B cell (primary cell): ENCODE results near the gene TRIO. TPM values are rescaled to one million over a fixed set of nuclear protein-coding genes. Genes with fewer than 3 reads are reported as not detected.

Experiments used
- ATAC-seq: fragments of 200-7000 bp; cut with Tn5 transposase; one replicate; pipeline ENCODE4 v1.10.0; 2021; ENCODE audit warnings: low read depth, mild to moderate bottlenecking, moderate number of reproducible peaks, moderate library complexity
- CTCF ChIA-PET: fragments of 350-600 bp; sonication (Branson Sonifier 250); formaldehyde crosslinking; loops from one replicate; lab custom pipeline; 2021; ENCODE audit warnings: antibody characterized with exemption, inconsistent platforms; lab: Charles Lee
- POLR2A ChIA-PET: fragments of 350-600 bp; sonication (Branson Sonifier 250); formaldehyde crosslinking; loops from one replicate; lab custom pipeline; 2021; ENCODE audit warnings: antibody characterized with exemption; lab: Charles Lee
- DNase-seq: peaks from one replicate; pipeline ENCODE4 v3.0.0; 2013
- H2AFZ ChIP-seq: 2 replicates; pipeline ENCODE4 v1.6.1; 2012; ENCODE audit warnings: mild to moderate bottlenecking, low read depth, low read length; ENCODE audit not compliant: insufficient read depth, poor library complexity, severe bottlenecking
- H3K27ac ChIP-seq, 2 donors: 1 replicate in 1 of 2; 2 replicates in 1 of 2; pipeline ENCODE4 v1.5.1; 2012 to 2013; ENCODE audit warnings: low read length in 2 of 2, mild to moderate bottlenecking in 2 of 2, moderate library complexity in 1 of 2
- H3K27me3 ChIP-seq, 4 experiments: fragments of 200-600 bp in 1 of 4; sonication (generic) in 1 of 4; replicated peaks in 1 of 4; 1 replicate in 2 of 4; 2 replicates in 2 of 4; pipeline versions ENCODE4 v1.6.1 to v1.7.0; 2013 to 2016; ENCODE audit warnings: low read length in 3 of 4, mild to moderate bottlenecking in 2 of 4, mixed read lengths in 1 of 4, moderate library complexity in 1 of 4; ENCODE audit not compliant: insufficient read depth in 4 of 4, control insufficient read depth in 3 of 4; ENCODE audit errors: control extremely low read depth in 1 of 4
- H3K36me3 ChIP-seq, 2 experiments: replicated peaks in 1 of 2; 1 replicate in 1 of 2; 2 replicates in 1 of 2; pipeline versions ENCODE4 v1.6.1 to v1.7.1; 2013; ENCODE audit warnings: low read length in 1 of 2; ENCODE audit not compliant: insufficient read depth in 2 of 2, control insufficient read depth in 1 of 2; ENCODE audit errors: control extremely low read depth in 1 of 2, extremely low read depth in 1 of 2
- H3K4me1 ChIP-seq, 2 donors: fragments of 200-600 bp in 1 of 2; sonication (generic) in 1 of 2; 1 replicate in 1 of 2; 2 replicates in 1 of 2; pipeline versions ENCODE4 v1.5.1 to v1.6.1; 2013 to 2017; ENCODE audit warnings: low read length in 2 of 2; ENCODE audit not compliant: control insufficient read depth in 2 of 2, insufficient read depth in 2 of 2
- H3K4me2 ChIP-seq: replicated peaks from 2 replicates; pipeline ENCODE3; 2012; ENCODE audit warnings: mild to moderate bottlenecking, low read depth, low read length; ENCODE audit not compliant: poor library complexity, severe bottlenecking
- H3K4me3 ChIP-seq, 5 experiments: fragments of 200-600 bp in 1 of 5; sonication (generic) in 1 of 5; 1 replicate in 3 of 5; 2 replicates in 2 of 5; pipeline versions ENCODE4 v1.5.1 to v1.7.0; 2011 to 2016; ENCODE audit warnings: low read length in 4 of 5, mild to moderate bottlenecking in 4 of 5, low read depth in 2 of 5, control low read depth in 1 of 5, moderate library complexity in 1 of 5; ENCODE audit not compliant: insufficient read depth in 1 of 5; ENCODE audit errors: control extremely low read depth in 1 of 5, extremely low read depth in 1 of 5
- H3K79me2 ChIP-seq: fragments of 200-600 bp; sonication (generic); one replicate; pipeline ENCODE4 v1.6.0; 2016; ENCODE audit warnings: low read length; ENCODE audit not compliant: control insufficient read depth, insufficient read depth
- H3K9ac ChIP-seq: fragments of 200-600 bp; sonication (generic); 2 replicates; pipeline ENCODE4 v1.6.1; 2017; ENCODE audit warnings: mild to moderate bottlenecking, low read length, moderate library complexity
- H3K9me3 ChIP-seq, 3 donors: one replicate each; pipeline versions ENCODE4 v1.6.1 to v1.7.1; 2013; ENCODE audit warnings: low read length in 2 of 3; ENCODE audit not compliant: control insufficient read depth in 2 of 3, insufficient read depth in 1 of 3; ENCODE audit errors: control extremely low read depth in 1 of 3
- H4K20me1 ChIP-seq: 2 replicates; pipeline ENCODE4 v1.6.0; 2012; ENCODE audit warnings: mild to moderate bottlenecking, low read length; ENCODE audit not compliant: insufficient read depth, control insufficient read depth, poor library complexity, severe bottlenecking
- H3K27ac Mint-ChIP-seq: one replicate; pipeline ENCODE4 v1.8.0; 2021; ENCODE audit warnings: mixed read lengths
- H3K27me3 Mint-ChIP-seq: one replicate; pipeline ENCODE4 v1.8.0; 2021; ENCODE audit warnings: mixed read lengths
- H3K4me1 Mint-ChIP-seq: one replicate; pipeline ENCODE4 v1.8.0; 2021; ENCODE audit warnings: mixed read lengths
- H3K4me3 Mint-ChIP-seq: one replicate; pipeline ENCODE4 v1.8.0; 2021; ENCODE audit warnings: mixed read lengths
- H3K9me3 Mint-ChIP-seq: one replicate; pipeline ENCODE4 v1.8.0; 2022; ENCODE audit warnings: mixed read lengths; ENCODE audit not compliant: insufficient read depth
- EZH2 ChIP-seq: IDR thresholded peaks from 2 replicates; pipeline ENCODE4 v1.6.1; 2012; ENCODE audit warnings: borderline replicate concordance, low read depth, mild to moderate bottlenecking, moderate library complexity, low read length; ENCODE audit not compliant: insufficient read depth, poor library complexity, severe bottlenecking
- WGBS: methylation state at CpG from one replicate; pipeline ENCODE4 v1.1.5; 2013; ENCODE audit warnings: missing lambda C conversion rate; ENCODE audit not compliant: insufficient coverage; 5-methylcytosine and 5-hydroxymethylcytosine counted together
- intact Hi-C: fragments of 100-400 bp; cut with micrococcal nuclease; formaldehyde crosslinking; loops from one replicate; pipeline ENCODE4 v1.10.0; 2022
- polyA plus RNA-seq: library from polyadenylated mRNA; depleted of rRNA; stranded (reverse); fragments of >200 nt; gene quantifications from 2 replicates; pipeline ENCODE4 v1.2.3, GENCODE V29; 2012
- total RNA-seq, 2 donors: library from RNA; stranded (reverse); fragments of 120-200 nt in 1 of 2; gene quantifications; 1 replicate in 1 of 2; 2 replicates in 1 of 2; pipeline versions ENCODE4 v1.2.3 to v1.2.4, GENCODE V29; 2013 to 2022
- TF ChIP-seq, protein P1 (sequence below): fragments of 200-600 bp; IDR thresholded peaks from one replicate; pipeline ENCODE4 v1.8.0; 2022; ENCODE audit warnings: antibody characterized with exemption, mild to moderate bottlenecking

Gene TRIO
- total and polyA plus RNA-seq, 2 donors (not counting 1 experiment from before 2014, with no cell fraction given), result 90.5 to 479 TPM

DNA sequence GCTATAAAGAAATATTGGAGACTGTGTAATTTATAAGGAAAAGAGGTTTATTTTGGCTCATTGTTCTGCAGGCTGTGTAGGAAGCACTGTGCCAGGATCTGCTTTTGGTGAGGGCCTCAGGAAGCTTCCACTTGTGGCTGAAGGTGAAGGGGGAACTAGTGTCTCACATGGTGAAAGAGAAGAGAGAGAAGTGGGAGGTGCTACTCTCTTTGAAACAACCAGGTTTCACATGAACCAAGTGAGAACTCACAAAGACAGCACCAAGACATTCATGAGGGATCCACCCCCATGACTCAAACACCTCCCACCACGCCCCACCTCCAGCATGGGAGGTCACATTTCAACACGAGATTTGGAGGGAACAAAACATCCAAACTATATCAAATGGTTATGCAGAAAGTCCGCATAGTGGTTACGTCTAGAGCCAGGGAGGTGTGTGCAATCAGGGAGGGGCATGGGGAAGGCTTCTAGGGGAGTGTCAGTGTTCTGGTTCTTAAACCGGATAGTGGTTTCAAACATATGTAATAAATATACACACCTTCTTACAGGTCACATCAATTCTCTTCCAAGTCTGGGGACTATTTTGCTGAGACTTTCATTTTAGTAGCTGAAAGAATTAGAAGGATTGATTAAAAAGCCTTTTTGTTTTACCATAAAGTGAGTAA lies 113.0 kb downstream of the TRIO start:
- Histone ChIP-seq H3K9me3 (peaks cover 5 to 21% (median 12%) of the 10 kb centered on the region in 3 donors), H3K9ac (no peak overlapping the region), H3K4me2 (no peak overlapping the region), H4K20me1 (peaks cover 65% of the 10 kb centered on the region), H3K79me2 (peaks cover 91% of the 10 kb centered on the region), H3K4me3 (no peak overlapping the region), H3K27ac (no peak overlapping the region), H3K27me3 (no peaks in the 10 kb centered on the region), H2AFZ (no peak overlapping the region), H3K36me3 (peaks cover 0 to 3% of the 10 kb centered on the region in 2 experiments), H3K4me1 (peaks cover 27 to 42% of the 10 kb centered on the region in 2 donors)
- ATAC-seq (no peak), DNase-seq (no peak)
- H3K4me1 Mint-ChIP-seq, result peaks cover 76% of the 10 kb centered on the region
- intact Hi-C loops, result no loop called here
- TF ChIP-seq, protein P1, sequence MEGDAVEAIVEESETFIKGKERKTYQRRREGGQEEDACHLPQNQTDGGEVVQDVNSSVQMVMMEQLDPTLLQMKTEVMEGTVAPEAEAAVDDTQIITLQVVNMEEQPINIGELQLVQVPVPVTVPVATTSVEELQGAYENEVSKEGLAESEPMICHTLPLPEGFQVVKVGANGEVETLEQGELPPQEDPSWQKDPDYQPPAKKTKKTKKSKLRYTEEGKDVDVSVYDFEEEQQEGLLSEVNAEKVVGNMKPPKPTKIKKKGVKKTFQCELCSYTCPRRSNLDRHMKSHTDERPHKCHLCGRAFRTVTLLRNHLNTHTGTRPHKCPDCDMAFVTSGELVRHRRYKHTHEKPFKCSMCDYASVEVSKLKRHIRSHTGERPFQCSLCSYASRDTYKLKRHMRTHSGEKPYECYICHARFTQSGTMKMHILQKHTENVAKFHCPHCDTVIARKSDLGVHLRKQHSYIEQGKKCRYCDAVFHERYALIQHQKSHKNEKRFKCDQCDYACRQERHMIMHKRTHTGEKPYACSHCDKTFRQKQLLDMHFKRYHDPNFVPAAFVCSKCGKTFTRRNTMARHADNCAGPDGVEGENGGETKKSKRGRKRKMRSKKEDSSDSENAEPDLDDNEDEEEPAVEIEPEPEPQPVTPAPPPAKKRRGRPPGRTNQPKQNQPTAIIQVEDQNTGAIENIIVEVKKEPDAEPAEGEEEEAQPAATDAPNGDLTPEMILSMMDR, result no peak
- TF ChIP-seq EZH2, result no peak
- H3K27me3 Mint-ChIP-seq, result no peaks in the 10 kb centered on the region
- peaks cover 2% of the 10 kb centered on the region for H3K9me3 Mint-ChIP-seq
- CTCF ChIA-PET, result interaction anchor here (1.0 to 2.4 kb wide), 3 partner anchors 8 to 148 kb away, joined by 3 to 6 read pairs (median 6); no protein-coding TSS in a partner anchor
- WGBS, result no CpG with 5 or more reads among the region's 5 CpGs
- POLR2A ChIA-PET, result no interaction called here
- no peak overlapping the region for H3K4me3 Mint-ChIP-seq
- H3K27ac Mint-ChIP-seq, result no peak overlapping the region

DNA sequence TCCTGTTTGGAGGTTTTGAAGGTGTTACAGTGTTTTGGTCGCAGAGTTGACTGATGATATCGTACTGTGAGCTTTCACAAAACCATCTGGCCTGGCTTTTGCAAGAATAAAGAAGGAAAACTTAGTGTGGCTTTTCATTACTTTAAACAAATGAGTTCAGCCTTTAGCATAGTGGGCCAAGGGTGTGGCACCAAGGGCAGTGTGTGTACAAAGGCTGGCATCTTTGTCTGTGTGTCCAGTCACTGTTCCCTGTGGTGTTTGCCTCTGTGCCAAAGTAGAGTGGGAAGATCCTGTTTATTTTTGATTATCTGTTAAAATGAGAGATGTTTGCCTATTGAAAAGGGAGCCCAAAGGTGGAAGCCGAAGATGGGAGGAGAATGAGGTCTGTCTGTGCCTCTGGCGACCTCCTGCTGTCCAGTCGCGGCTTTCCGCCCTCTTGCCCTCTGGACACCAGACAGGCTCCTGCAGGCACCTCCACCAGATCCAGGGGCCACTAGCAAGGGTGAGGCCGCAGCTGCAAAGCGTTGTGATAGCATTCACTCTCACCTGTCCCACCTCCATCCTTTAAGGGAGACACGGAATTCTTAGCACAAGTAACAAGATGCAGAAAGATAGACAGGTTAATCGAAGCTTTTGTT lies 113.7 kb downstream of the TRIO start:
- DNase-seq (no peak), ATAC-seq (no peak)
- Histone ChIP-seq H3K27ac (no peak overlapping the region), H4K20me1 (peaks cover 62% of the 10 kb centered on the region), H3K9me3 (peaks cover 5 to 21% (median 12%) of the 10 kb centered on the region in 3 donors), H3K4me2 (no peak overlapping the region), H3K36me3 (peaks cover 0 to 3% of the 10 kb centered on the region in 2 experiments), H3K4me3 (no peak overlapping the region), H3K4me1 (peaks cover 25 to 37% of the 10 kb centered on the region in 2 donors), H3K27me3 (no peaks in the 10 kb centered on the region), H3K79me2 (peaks cover 90% of the 10 kb centered on the region), H3K9ac (no peak overlapping the region), H2AFZ (no peak overlapping the region)
- Mint-ChIP-seq H3K27me3 (no peaks in the 10 kb centered on the region), H3K4me3 (no peak overlapping the region), H3K9me3 (peaks cover 2% of the 10 kb centered on the region), H3K27ac (peak overlapping the region; percentile 46), H3K4me1 (peaks cover 74% of the 10 kb centered on the region)
- intact Hi-C loops, result no loop called here
- no peak for TF ChIP-seq EZH2
- TF ChIP-seq, protein P1, result no peak
- 91% methylated on average over 7 of the region's 11 CpGs for WGBS
- POLR2A ChIA-PET, result no interaction called here
- CTCF ChIA-PET, result interaction anchor here (1.0 to 2.4 kb wide), 3 partner anchors 8 to 149 kb away, joined by 3 to 6 read pairs (median 6); no protein-coding TSS in a partner anchor
